WTC11 (cell line): ENCODE measurements around the gene SLC38A8. TPM values are rescaled to one million over a fixed set of nuclear protein-coding genes. Genes with fewer than 3 reads are reported as not detected.

ENCODE experiments used
- ATAC-seq: fragments of 200-7000 bp; cut with Tn5 transposase; 2 replicates; pipeline ENCODE4 v1.10.0; 2021; ENCODE audit warnings: mild to moderate bottlenecking, moderate library complexity
- CTCF ChIA-PET: fragments of 300-600 bp; sonication (Branson Sonifier 250); formaldehyde crosslinking; loops from one replicate; lab custom pipeline; 2021; ENCODE audit warnings: antibody characterized with exemption; lab: Charles Lee
- POLR2A ChIA-PET: fragments of 350-600 bp; sonication (Branson Sonifier 250); formaldehyde crosslinking; loops from one replicate; lab custom pipeline; 2021; ENCODE audit warnings: antibody characterized with exemption; lab: Charles Lee
- DNase-seq: peaks from one replicate; pipeline ENCODE4 v3.0.0; 2021; ENCODE audit warnings: low spot score
- H3K27ac Mint-ChIP-seq: 2 replicates; pipeline ENCODE4 v1.8.0; 2021; ENCODE audit warnings: mixed read lengths
- H3K27me3 Mint-ChIP-seq: 2 replicates; pipeline ENCODE4 v1.8.0; 2021; ENCODE audit warnings: low read depth, mild to moderate bottlenecking, moderate library complexity, mixed read lengths
- H3K36me3 Mint-ChIP-seq: 2 replicates; pipeline ENCODE4 v1.8.0; 2021; ENCODE audit warnings: mixed read lengths
- H3K4me1 Mint-ChIP-seq: 2 replicates; pipeline ENCODE4 v1.8.0; 2022; ENCODE audit warnings: mixed read lengths
- H3K4me3 Mint-ChIP-seq: 2 replicates; pipeline ENCODE4 v1.8.0; 2021; ENCODE audit warnings: mild to moderate bottlenecking, moderate library complexity, mixed read lengths
- H3K9me3 Mint-ChIP-seq: 2 replicates; pipeline ENCODE4 v1.8.0; 2021; ENCODE audit warnings: mixed read lengths
- CREM ChIP-seq: sonication (generic); formaldehyde crosslinking; IDR thresholded peaks from 2 replicates; pipeline ENCODE4 v1.8.1; 2022; ENCODE audit warnings: mild to moderate bottlenecking, missing genetic modification reagents, moderate library complexity
- ETV6 ChIP-seq: sonication (generic); formaldehyde crosslinking; IDR thresholded peaks from 2 replicates; pipeline ENCODE4 v1.8.1; 2022; ENCODE audit warnings: mild to moderate bottlenecking, missing genetic modification reagents
- FOXK1 ChIP-seq: sonication (generic); formaldehyde crosslinking; IDR thresholded peaks from 2 replicates; pipeline ENCODE4 v1.8.0; 2022; ENCODE audit warnings: mild to moderate bottlenecking, moderate library complexity, missing genetic modification reagents
- GABPB1 ChIP-seq: sonication (generic); formaldehyde crosslinking; IDR thresholded peaks from 2 replicates; pipeline ENCODE4 v1.8.1; 2023; ENCODE audit warnings: mild to moderate bottlenecking, missing genetic modification reagents
- SMAD4 ChIP-seq: sonication (generic); formaldehyde crosslinking; IDR thresholded peaks from 2 replicates; pipeline ENCODE4 v1.8.0; 2022; ENCODE audit warnings: mild to moderate bottlenecking, missing genetic modification reagents
- TP53 ChIP-seq: sonication (generic); formaldehyde crosslinking; IDR thresholded peaks from 2 replicates; pipeline ENCODE4 v1.8.1; 2023; ENCODE audit warnings: mild to moderate bottlenecking, missing genetic modification reagents
- ZNF263 ChIP-seq: sonication (generic); formaldehyde crosslinking; IDR thresholded peaks from 2 replicates; pipeline ENCODE4 v1.8.1; 2022; ENCODE audit warnings: low read depth, mild to moderate bottlenecking, moderate library complexity, missing genetic modification reagents
- total RNA-seq: library from RNA; stranded (reverse); gene quantifications from 3 replicates; pipeline ENCODE4 v1.2.3, GENCODE V29; 2021
- TF ChIP-seq, protein P1 (sequence below): sonication (generic); formaldehyde crosslinking; IDR thresholded peaks from 2 replicates; pipeline ENCODE4 v1.8.1; 2022; ENCODE audit warnings: mild to moderate bottlenecking, missing genetic modification reagents, moderate library complexity, borderline replicate concordance
- TF ChIP-seq, protein P2 (sequence below): sonication (generic); formaldehyde crosslinking; IDR thresholded peaks from 2 replicates; pipeline ENCODE4 v1.8.1; 2022; ENCODE audit warnings: low read depth, mild to moderate bottlenecking, moderate library complexity, missing genetic modification reagents, borderline replicate concordance
- TF ChIP-seq, protein P3 (sequence below): sonication (generic); formaldehyde crosslinking; conservative IDR thresholded peaks from 2 replicates; pipeline ENCODE4 v1.8.1; 2022; ENCODE audit warnings: mild to moderate bottlenecking, missing genetic modification reagents
- TF ChIP-seq, protein P4 (sequence below): sonication (generic); formaldehyde crosslinking; IDR thresholded peaks from 2 replicates; pipeline ENCODE4 v1.8.0; 2022; ENCODE audit warnings: mild to moderate bottlenecking, missing genetic modification reagents
- TF ChIP-seq, protein P5 (sequence below): sonication (generic); formaldehyde crosslinking; IDR thresholded peaks from 2 replicates; pipeline ENCODE4 v1.8.1; 2022; ENCODE audit warnings: low read depth, missing genetic modification reagents, borderline replicate concordance
- TF ChIP-seq, protein P6 (sequence below): sonication (generic); formaldehyde crosslinking; IDR thresholded peaks from 2 replicates; pipeline ENCODE4 v1.8.0; 2023; ENCODE audit warnings: mild to moderate bottlenecking, missing genetic modification reagents
- TF ChIP-seq, protein P7 (sequence below): sonication (generic); formaldehyde crosslinking; IDR thresholded peaks from 2 replicates; pipeline ENCODE4 v1.8.1; 2022; ENCODE audit warnings: missing genetic modification reagents, borderline replicate concordance
- TF ChIP-seq, protein P8 (sequence below): fragments of 250-450 bp; sonication (Bioruptor Pico); IDR thresholded peaks from 2 replicates; pipeline ENCODE4 v1.9.0; 2021; ENCODE audit warnings: mild to moderate bottlenecking

Gene SLC38A8
- total RNA-seq, 1 experiment from 2014 or later, result not detected

DNA sequence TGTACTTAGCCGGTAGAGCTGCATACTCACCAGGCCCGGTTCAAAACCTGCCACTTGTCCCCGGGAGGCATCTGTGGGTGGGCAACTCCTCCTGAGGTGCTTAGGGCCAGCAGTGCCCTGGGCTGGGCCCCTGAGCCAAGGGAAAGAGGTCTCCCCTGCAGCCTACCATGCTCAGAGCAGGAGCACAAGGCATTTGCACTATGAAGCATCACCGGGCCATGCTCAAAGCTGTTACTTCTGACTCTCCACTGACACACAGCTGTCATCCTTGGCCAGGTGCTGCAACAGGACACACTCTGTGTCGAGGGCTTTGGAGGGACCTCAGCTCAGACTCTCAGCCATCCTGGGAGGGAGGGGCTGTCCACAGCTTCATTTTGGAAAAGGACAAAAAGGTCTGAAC, 37.2 kb downstream of the SLC38A8 start (continued):
- TF ChIP-seq SMAD4 (CRISPR knock-in tag) (no peak), ZNF263 (CRISPR knock-in tag) (no peak), GABPB1 (CRISPR knock-in tag) (no peak)
- TF ChIP-seq, protein P1, sequence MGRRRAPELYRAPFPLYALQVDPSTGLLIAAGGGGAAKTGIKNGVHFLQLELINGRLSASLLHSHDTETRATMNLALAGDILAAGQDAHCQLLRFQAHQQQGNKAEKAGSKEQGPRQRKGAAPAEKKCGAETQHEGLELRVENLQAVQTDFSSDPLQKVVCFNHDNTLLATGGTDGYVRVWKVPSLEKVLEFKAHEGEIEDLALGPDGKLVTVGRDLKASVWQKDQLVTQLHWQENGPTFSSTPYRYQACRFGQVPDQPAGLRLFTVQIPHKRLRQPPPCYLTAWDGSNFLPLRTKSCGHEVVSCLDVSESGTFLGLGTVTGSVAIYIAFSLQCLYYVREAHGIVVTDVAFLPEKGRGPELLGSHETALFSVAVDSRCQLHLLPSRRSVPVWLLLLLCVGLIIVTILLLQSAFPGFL, result no peak
- TF ChIP-seq, protein P2, sequence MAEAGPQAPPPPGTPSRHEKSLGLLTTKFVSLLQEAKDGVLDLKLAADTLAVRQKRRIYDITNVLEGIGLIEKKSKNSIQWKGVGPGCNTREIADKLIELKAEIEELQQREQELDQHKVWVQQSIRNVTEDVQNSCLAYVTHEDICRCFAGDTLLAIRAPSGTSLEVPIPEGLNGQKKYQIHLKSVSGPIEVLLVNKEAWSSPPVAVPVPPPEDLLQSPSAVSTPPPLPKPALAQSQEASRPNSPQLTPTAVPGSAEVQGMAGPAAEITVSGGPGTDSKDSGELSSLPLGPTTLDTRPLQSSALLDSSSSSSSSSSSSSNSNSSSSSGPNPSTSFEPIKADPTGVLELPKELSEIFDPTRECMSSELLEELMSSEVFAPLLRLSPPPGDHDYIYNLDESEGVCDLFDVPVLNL, result no peak
- TF ChIP-seq, protein P3, sequence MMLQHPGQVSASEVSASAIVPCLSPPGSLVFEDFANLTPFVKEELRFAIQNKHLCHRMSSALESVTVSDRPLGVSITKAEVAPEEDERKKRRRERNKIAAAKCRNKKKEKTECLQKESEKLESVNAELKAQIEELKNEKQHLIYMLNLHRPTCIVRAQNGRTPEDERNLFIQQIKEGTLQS (CRISPR knock-in tag), result no peak
- TF ChIP-seq, protein P4, sequence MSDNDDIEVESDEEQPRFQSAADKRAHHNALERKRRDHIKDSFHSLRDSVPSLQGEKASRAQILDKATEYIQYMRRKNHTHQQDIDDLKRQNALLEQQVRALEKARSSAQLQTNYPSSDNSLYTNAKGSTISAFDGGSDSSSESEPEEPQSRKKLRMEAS (CRISPR knock-in tag), result no peak

DNA sequence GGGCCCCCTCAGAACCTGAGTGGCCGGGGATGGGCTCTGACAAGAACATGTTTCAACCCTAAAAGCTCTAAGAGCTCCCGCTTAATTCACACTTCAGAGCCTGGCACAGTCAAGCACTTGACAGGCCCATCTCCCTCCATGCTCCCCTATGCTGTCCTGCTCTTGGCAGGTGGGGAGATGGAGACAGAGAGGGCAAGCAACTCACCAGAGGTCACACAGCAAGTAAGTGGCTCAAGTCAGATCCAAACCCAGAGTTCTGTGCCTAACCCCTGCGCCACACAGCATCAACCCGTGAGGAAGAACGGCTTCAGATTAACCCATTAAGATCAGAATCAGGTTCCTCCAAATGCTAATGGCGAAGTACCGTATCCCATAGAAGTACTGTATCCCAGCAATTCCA, 38.2 kb downstream of the SLC38A8 start:
- DNase-seq (no peak), ATAC-seq (no peak)
- Mint-ChIP-seq H3K36me3 (no peaks in the 10 kb centered on the region), H3K4me3 (no peak overlapping the region), H3K4me1 (no peaks in the 10 kb centered on the region), H3K27ac (no peak overlapping the region), H3K27me3 (no peaks in the 10 kb centered on the region; the same call in 1 of the 2 replicates), H3K9me3 (peaks cover 5% of the 10 kb centered on the region)
- ChIA-PET POLR2A (no interaction called here), CTCF (interaction anchor here (1.0 to 1.5 kb wide), 2 partner anchors 8 to 9 kb away, joined by 3 read pairs; no protein-coding TSS in a partner anchor)
- TF ChIP-seq GABPB1 (CRISPR knock-in tag) (no peak), FOXK1 (no peak), TP53 (CRISPR knock-in tag) (no peak), CREM (CRISPR knock-in tag) (no peak), ETV6 (CRISPR knock-in tag) (no peak)
- TF ChIP-seq, protein P5, sequence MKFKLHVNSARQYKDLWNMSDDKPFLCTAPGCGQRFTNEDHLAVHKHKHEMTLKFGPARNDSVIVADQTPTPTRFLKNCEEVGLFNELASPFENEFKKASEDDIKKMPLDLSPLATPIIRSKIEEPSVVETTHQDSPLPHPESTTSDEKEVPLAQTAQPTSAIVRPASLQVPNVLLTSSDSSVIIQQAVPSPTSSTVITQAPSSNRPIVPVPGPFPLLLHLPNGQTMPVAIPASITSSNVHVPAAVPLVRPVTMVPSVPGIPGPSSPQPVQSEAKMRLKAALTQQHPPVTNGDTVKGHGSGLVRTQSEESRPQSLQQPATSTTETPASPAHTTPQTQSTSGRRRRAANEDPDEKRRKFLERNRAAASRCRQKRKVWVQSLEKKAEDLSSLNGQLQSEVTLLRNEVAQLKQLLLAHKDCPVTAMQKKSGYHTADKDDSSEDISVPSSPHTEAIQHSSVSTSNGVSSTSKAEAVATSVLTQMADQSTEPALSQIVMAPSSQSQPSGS, result no peak
- TF ChIP-seq, protein P6, sequence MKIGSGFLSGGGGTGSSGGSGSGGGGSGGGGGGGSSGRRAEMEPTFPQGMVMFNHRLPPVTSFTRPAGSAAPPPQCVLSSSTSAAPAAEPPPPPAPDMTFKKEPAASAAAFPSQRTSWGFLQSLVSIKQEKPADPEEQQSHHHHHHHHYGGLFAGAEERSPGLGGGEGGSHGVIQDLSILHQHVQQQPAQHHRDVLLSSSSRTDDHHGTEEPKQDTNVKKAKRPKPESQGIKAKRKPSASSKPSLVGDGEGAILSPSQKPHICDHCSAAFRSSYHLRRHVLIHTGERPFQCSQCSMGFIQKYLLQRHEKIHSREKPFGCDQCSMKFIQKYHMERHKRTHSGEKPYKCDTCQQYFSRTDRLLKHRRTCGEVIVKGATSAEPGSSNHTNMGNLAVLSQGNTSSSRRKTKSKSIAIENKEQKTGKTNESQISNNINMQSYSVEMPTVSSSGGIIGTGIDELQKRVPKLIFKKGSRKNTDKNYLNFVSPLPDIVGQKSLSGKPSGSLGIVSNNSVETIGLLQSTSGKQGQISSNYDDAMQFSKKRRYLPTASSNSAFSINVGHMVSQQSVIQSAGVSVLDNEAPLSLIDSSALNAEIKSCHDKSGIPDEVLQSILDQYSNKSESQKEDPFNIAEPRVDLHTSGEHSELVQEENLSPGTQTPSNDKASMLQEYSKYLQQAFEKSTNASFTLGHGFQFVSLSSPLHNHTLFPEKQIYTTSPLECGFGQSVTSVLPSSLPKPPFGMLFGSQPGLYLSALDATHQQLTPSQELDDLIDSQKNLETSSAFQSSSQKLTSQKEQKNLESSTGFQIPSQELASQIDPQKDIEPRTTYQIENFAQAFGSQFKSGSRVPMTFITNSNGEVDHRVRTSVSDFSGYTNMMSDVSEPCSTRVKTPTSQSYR (CRISPR knock-in tag), result no peak
- TF ChIP-seq, protein P7, sequence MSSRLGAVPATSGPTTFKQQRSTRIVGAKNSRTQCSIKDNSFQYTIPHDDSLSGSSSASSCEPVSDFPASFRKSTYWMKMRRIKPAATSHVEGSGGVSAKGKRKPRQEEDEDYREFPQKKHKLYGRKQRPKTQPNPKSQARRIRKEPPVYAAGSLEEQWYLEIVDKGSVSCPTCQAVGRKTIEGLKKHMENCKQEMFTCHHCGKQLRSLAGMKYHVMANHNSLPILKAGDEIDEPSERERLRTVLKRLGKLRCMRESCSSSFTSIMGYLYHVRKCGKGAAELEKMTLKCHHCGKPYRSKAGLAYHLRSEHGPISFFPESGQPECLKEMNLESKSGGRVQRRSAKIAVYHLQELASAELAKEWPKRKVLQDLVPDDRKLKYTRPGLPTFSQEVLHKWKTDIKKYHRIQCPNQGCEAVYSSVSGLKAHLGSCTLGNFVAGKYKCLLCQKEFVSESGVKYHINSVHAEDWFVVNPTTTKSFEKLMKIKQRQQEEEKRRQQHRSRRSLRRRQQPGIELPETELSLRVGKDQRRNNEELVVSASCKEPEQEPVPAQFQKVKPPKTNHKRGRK (CRISPR knock-in tag), result no peak
- TF ChIP-seq, protein P8, sequence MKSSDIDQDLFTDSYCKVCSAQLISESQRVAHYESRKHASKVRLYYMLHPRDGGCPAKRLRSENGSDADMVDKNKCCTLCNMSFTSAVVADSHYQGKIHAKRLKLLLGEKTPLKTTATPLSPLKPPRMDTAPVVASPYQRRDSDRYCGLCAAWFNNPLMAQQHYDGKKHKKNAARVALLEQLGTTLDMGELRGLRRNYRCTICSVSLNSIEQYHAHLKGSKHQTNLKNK (CRISPR knock-in tag), result no peak
